T-helper 2 cell treated with Interferon-gamma antibody and Interleukin-4, amounts not matched to agents 5 μg/mL and 100 μg/mL, for 36 hours (primary cell): ENCODE measurements around the gene AXL.
A peak's percentile ranks its signal among the peaks of the same experiment; 100 is the strongest.

Experiments
- DNase-seq: peaks from one replicate; pipeline ENCODE4 v3.0.0; 2021; ENCODE audit warnings: low spot score
- H3K27ac Mint-ChIP-seq: one replicate; pipeline ENCODE4 v1.8.0; 2021; ENCODE audit warnings: mild to moderate bottlenecking, mixed read lengths
- H3K27me3 Mint-ChIP-seq: one replicate; pipeline ENCODE4 v1.8.0; 2021; ENCODE audit warnings: low read depth, mixed read lengths
- H3K36me3 Mint-ChIP-seq: one replicate; pipeline ENCODE4 v1.8.0; 2021; ENCODE audit warnings: low read depth, mixed read lengths
- H3K4me1 Mint-ChIP-seq: one replicate; pipeline ENCODE4 v1.8.0; 2021; ENCODE audit warnings: low read depth, mixed read lengths
- H3K4me3 Mint-ChIP-seq: one replicate; pipeline ENCODE4 v1.8.0; 2022; ENCODE audit warnings: mild to moderate bottlenecking, moderate library complexity, mixed read lengths
- H3K9me3 Mint-ChIP-seq: one replicate; pipeline ENCODE4 v1.8.0; 2021; ENCODE audit warnings: mixed read lengths

The AXL gene

GRCh38 chr19:41308450-41309179, 89.6 kb downstream of the AXL start:
- peaks cover 70% of the 10 kb centered on the region for H3K36me3 Mint-ChIP-seq
- H3K9me3 Mint-ChIP-seq = no peaks in the 10 kb centered on the region
- peak overlapping the region; percentile 98 for H3K4me3 Mint-ChIP-seq

GRCh38 chr19:41309180-41310032, 90.4 kb downstream of the AXL start:
- Mint-ChIP-seq H3K36me3 (peaks cover 64% of the 10 kb centered on the region), H3K4me3 (peak overlapping the region; percentile 98), H3K9me3 (no peaks in the 10 kb centered on the region), H3K27me3 (no peaks in the 10 kb centered on the region), H3K27ac (peak overlapping the region; percentile 94), H3K4me1 (peaks cover 51% of the 10 kb centered on the region)
- no peak for DNase-seq

More at GRCh38 chr19:41308450-41309179, 89.6 kb downstream of the AXL start:
- peak; percentile 86 for DNase-seq
- no peaks in the 10 kb centered on the region for H3K27me3 Mint-ChIP-seq
- peaks cover 56% of the 10 kb centered on the region for H3K4me1 Mint-ChIP-seq
- H3K27ac Mint-ChIP-seq = peak overlapping the region; percentile 94

GRCh38 chr19:41310033-41310831, 91.2 kb downstream of the AXL start, which contains the start of gene CCDC97:
TSS of gene CCDC97 (plus strand) at chr19:41310172. CDS start at chr19:41310311, 139 bp downstream.
- Mint-ChIP-seq H3K4me1 (peaks cover 48% of the 10 kb centered on the region), H3K9me3 (no peaks in the 10 kb centered on the region), H3K27ac (peak within 1 kb of the TSS; percentile 94), H3K36me3 (peaks cover 56% of the 10 kb centered on the region), H3K4me3 (peak within 1 kb of the TSS; percentile 98), H3K27me3 (no peaks in the 10 kb centered on the region)
- peak; percentile 91 for DNase-seq

GRCh38 chr19:41311072-41311471, 92.0 kb downstream of the AXL start:
- H3K36me3 Mint-ChIP-seq = peaks cover 50% of the 10 kb centered on the region
- H3K27ac Mint-ChIP-seq = peak overlapping the region; percentile 94
- no peaks in the 10 kb centered on the region for H3K9me3 Mint-ChIP-seq
- no peaks in the 10 kb centered on the region for H3K27me3 Mint-ChIP-seq
- H3K4me3 Mint-ChIP-seq = peak overlapping the region; percentile 98
- H3K4me1 Mint-ChIP-seq = peaks cover 45% of the 10 kb centered on the region
- DNase-seq = no peak
